OCI-LY1 (cell line): Measurements from ENCODE around the gene SBSN.

ENCODE experiments used
- H2AFZ ChIP-seq: fragments of 200-600 bp; sonication (generic), shearing (Covaris generic); 2 replicates; pipeline ENCODE4 v1.6.0; 2014; ENCODE audit warnings: antibody characterized with exemption, mild to moderate bottlenecking, low read length
- H3F3A ChIP-seq: fragments of 200-600 bp; sonication (generic), shearing (Covaris generic); 2 replicates; pipeline ENCODE4 v1.6.0; 2014; ENCODE audit warnings: mild to moderate bottlenecking, antibody characterized with exemption, low read length, moderate library complexity; ENCODE audit not compliant: insufficient read depth
- H3K27ac ChIP-seq: fragments of 200-600 bp; sonication (generic); 2 replicates; pipeline ENCODE4 v1.5.1; 2014; ENCODE audit warnings: low read length, mixed run types, mild to moderate bottlenecking, low read depth; ENCODE audit not compliant: poor library complexity, severe bottlenecking
- H3K27me3 ChIP-seq: fragments of 200-600 bp; sonication (generic); 2 replicates; pipeline ENCODE4 v1.6.0; 2014; ENCODE audit warnings: antibody characterized with exemption, mild to moderate bottlenecking, low read length, moderate library complexity; ENCODE audit not compliant: insufficient read depth
- H3K36me3 ChIP-seq: fragments of 200-600 bp; sonication (generic); 2 replicates; pipeline ENCODE4 v1.6.1; 2014; ENCODE audit warnings: mild to moderate bottlenecking, antibody characterized with exemption, low read length, moderate library complexity, mixed read lengths; ENCODE audit not compliant: insufficient read depth
- H3K4me1 ChIP-seq: fragments of 200-600 bp; sonication (generic); 2 replicates; pipeline ENCODE4 v1.5.1; 2014; ENCODE audit warnings: mild to moderate bottlenecking, low read length, moderate library complexity; ENCODE audit not compliant: insufficient read depth, severe bottlenecking
- H3K4me2 ChIP-seq: fragments of 200-600 bp; sonication (generic), shearing (Covaris generic); 2 replicates; pipeline ENCODE4 v1.6.1; 2014; ENCODE audit warnings: low read length
- H3K4me3 ChIP-seq: fragments of 200-600 bp; sonication (generic); 2 replicates; pipeline ENCODE4 v1.5.1; 2014; ENCODE audit warnings: low read length, low read depth, mild to moderate bottlenecking, mixed read lengths; ENCODE audit not compliant: poor library complexity, severe bottlenecking
- H3K79me2 ChIP-seq: fragments of 200-600 bp; shearing (Covaris generic); 2 replicates; pipeline ENCODE4 v1.6.1; 2016; ENCODE audit warnings: mixed run types, low read length, mixed read lengths; ENCODE audit not compliant: insufficient read depth
- H3K9ac ChIP-seq: fragments of 200-600 bp; sonication (generic), shearing (Covaris generic); 2 replicates; pipeline ENCODE4 v1.6.1; 2014; ENCODE audit warnings: mild to moderate bottlenecking, low read length, mixed read lengths
- H3K9me2 ChIP-seq: fragments of 200-600 bp; sonication (generic), shearing (Covaris generic); 2 replicates; pipeline ENCODE4 v1.6.1; 2014; ENCODE audit warnings: low read depth, mild to moderate bottlenecking, low read length, mixed read lengths
- H3K9me3 ChIP-seq: fragments of 200-600 bp; shearing (Covaris generic); 2 replicates; pipeline ENCODE4 v1.6.1; 2014; ENCODE audit warnings: low read length, mixed read lengths
- H4K20me1 ChIP-seq: fragments of 200-600 bp; sonication (generic), shearing (Covaris generic); 2 replicates; pipeline ENCODE4 v1.6.0; 2016; ENCODE audit warnings: mild to moderate bottlenecking, low read length; ENCODE audit not compliant: insufficient read depth
- EZH2 ChIP-seq: fragments of 200-600 bp; sonication (generic), shearing (Covaris generic); IDR thresholded peaks from 2 replicates; pipeline ENCODE4 v1.8.0; 2017; ENCODE audit warnings: borderline replicate concordance, mixed run types, mild to moderate bottlenecking, antibody characterized with exemption, low read length, moderate library complexity, mixed read lengths
- TF ChIP-seq, protein P1 (sequence below): fragments of 200-600 bp; sonication (generic), shearing (Covaris generic); IDR thresholded peaks from 2 replicates; pipeline ENCODE4 v1.5.1; 2017; ENCODE audit warnings: mild to moderate bottlenecking, antibody characterized with exemption, low read length, moderate library complexity, mixed read lengths

Gene SBSN

DNA sequence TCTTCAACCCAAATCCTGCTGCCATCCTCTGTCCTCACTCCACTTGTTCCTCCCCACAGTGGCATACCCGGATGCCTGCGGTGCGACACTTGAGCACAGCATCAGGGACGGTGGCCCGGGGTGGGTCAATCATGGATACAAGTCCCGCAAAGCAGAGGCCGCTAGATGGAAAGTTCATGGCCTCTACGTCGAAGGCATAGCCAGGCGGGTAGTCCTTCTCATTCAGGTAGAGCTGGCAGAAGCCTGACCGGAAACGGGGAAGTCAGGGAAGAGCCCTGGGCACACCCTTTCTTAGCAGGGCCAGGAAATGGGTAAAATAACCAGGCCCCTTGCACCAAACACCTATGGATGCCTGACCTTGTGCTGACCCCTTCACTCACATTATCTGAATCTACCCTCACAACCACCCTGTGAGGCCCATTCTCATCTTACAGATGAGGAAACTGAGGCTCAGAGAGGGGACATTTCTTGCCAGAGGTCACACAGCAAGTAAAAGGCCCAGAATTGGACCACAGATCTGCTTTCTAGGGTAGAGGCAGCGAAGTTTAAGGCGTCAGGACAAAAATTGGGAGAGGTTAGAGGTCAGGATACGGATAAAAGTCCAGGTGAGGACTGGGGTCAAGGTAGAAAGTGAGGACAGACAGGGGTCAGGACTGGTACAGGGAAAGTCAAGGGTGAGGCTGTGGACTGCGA, 28.9 kb upstream of the SBSN start:
- TF ChIP-seq, protein P1, sequence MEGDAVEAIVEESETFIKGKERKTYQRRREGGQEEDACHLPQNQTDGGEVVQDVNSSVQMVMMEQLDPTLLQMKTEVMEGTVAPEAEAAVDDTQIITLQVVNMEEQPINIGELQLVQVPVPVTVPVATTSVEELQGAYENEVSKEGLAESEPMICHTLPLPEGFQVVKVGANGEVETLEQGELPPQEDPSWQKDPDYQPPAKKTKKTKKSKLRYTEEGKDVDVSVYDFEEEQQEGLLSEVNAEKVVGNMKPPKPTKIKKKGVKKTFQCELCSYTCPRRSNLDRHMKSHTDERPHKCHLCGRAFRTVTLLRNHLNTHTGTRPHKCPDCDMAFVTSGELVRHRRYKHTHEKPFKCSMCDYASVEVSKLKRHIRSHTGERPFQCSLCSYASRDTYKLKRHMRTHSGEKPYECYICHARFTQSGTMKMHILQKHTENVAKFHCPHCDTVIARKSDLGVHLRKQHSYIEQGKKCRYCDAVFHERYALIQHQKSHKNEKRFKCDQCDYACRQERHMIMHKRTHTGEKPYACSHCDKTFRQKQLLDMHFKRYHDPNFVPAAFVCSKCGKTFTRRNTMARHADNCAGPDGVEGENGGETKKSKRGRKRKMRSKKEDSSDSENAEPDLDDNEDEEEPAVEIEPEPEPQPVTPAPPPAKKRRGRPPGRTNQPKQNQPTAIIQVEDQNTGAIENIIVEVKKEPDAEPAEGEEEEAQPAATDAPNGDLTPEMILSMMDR, result no peak
- H3K27ac ChIP-seq, result no peak overlapping the region
- peaks cover 11% of the 10 kb centered on the region for H3K4me1 ChIP-seq
- H3K27me3 ChIP-seq, result no peaks in the 10 kb centered on the region; the same call in none of the 2 replicates
- H3K9me2 ChIP-seq, result no peaks in the 10 kb centered on the region
- H3K79me2 ChIP-seq, result no peaks in the 10 kb centered on the region
- H3K9me3 ChIP-seq, result no peaks in the 10 kb centered on the region
- no peaks in the 10 kb centered on the region for H4K20me1 ChIP-seq
- H3K4me2 ChIP-seq, result no peak overlapping the region
- H2AFZ ChIP-seq, result no peak overlapping the region
- no peaks in the 10 kb centered on the region for H3F3A ChIP-seq
- H3K9ac ChIP-seq, result no peak overlapping the region
- no peak overlapping the region for H3K4me3 ChIP-seq
- H3K36me3 ChIP-seq, result no peaks in the 10 kb centered on the region

DNA sequence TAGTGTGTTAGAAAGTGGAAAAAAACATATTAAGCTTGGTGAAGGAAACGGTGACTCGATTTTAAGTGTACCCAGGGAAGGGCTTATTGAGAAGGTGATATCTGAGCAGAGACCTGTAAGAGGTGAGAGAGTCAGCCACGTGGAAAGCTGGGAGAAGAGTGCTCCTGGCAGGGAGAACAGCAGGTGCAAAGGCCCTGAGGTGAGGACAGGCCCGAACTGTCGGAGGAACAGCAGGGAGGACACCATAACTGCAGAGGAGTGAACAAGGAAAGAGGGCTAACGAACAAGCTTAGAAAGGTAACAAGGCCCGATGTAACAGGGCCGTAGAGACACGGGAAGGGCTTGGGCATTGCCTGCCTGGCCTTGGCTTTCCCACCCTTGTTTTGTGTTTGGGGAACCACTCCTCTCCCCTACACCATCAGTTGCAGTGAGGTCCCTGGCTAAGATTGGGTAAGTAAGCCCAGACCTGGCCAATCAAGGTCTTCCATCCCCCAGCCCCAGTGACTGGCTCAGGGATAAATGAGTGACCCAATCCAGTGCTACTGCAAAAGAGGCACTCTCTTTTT, 28.0 kb upstream of the SBSN start:
- no peak overlapping the region for H3K4me2 ChIP-seq
- no peaks in the 10 kb centered on the region for H3K9me2 ChIP-seq
- no peaks in the 10 kb centered on the region; the same call in none of the 2 replicates for H3K27me3 ChIP-seq
- TF ChIP-seq, protein P1, result no peak
- no peak for TF ChIP-seq EZH2
- H3K79me2 ChIP-seq, result no peaks in the 10 kb centered on the region
- no peak overlapping the region for H2AFZ ChIP-seq
- H3K9ac ChIP-seq, result no peak overlapping the region
- no peaks in the 10 kb centered on the region for H3F3A ChIP-seq
- H3K27ac ChIP-seq, result no peak overlapping the region
- no peak overlapping the region for H3K4me3 ChIP-seq
- no peaks in the 10 kb centered on the region for H4K20me1 ChIP-seq
- H3K4me1 ChIP-seq, result peaks cover 11% of the 10 kb centered on the region
- no peaks in the 10 kb centered on the region for H3K9me3 ChIP-seq
- H3K36me3 ChIP-seq, result no peaks in the 10 kb centered on the region

GRCh38 chr19:35555301-35556005, 27.3 kb upstream of the SBSN start:
- H3K4me1 ChIP-seq, result peaks cover 11% of the 10 kb centered on the region
- no peak overlapping the region for H2AFZ ChIP-seq
- H3K4me3 ChIP-seq, result no peak overlapping the region
- H3K9me2 ChIP-seq, result no peaks in the 10 kb centered on the region
- H3K27ac ChIP-seq, result no peak overlapping the region
- no peaks in the 10 kb centered on the region for H4K20me1 ChIP-seq
- H3K9me3 ChIP-seq, result no peaks in the 10 kb centered on the region
- H3K36me3 ChIP-seq, result no peaks in the 10 kb centered on the region
- no peak for TF ChIP-seq EZH2
- TF ChIP-seq, protein P1, result peak; percentile 44; the same call in 1 of the 2 replicates
- no peak overlapping the region for H3K9ac ChIP-seq
- H3K4me2 ChIP-seq, result no peak overlapping the region
- H3K27me3 ChIP-seq, result no peaks in the 10 kb centered on the region; the same call in none of the 2 replicates
- H3F3A ChIP-seq, result no peaks in the 10 kb centered on the region
- no peaks in the 10 kb centered on the region for H3K79me2 ChIP-seq
